GM12878 (cell line): ENCODE results near the gene CDH5.

ENCODE experiments used
- CHD2 ChIP-seq: IDR thresholded peaks from 2 replicates; pipeline ENCODE4 v1.6.1; 2011; ENCODE audit warnings: low read depth, low read length, improper control_type of control experiment, borderline replicate concordance
- ETV6 ChIP-seq, 2 experiments: fragments of 450-650 bp in 1 of 2; IDR thresholded peaks in 1 of 2; conservative IDR thresholded peaks in 1 of 2; 2 replicates each; pipeline ENCODE4 v1.6.1; 2014; ENCODE audit warnings: antibody characterized with exemption in 1 of 2, borderline replicate concordance in 1 of 2, low read depth in 1 of 2, mild to moderate bottlenecking in 1 of 2, moderate library complexity in 1 of 2
- HDAC2 ChIP-seq: fragments of 200-600 bp; sonication (generic); IDR thresholded peaks from 2 replicates; pipeline ENCODE4 v1.6.1; 2017
- NFYA ChIP-seq: IDR thresholded peaks from 2 replicates; pipeline ENCODE4 v1.6.1; 2011; ENCODE audit warnings: low read depth, mild to moderate bottlenecking, low read length, improper control_type of control experiment, borderline replicate concordance
- POLR2A ChIP-seq: IDR thresholded peaks from 2 replicates; pipeline ENCODE4 v1.6.1; 2011; ENCODE audit warnings: low read depth, mild to moderate bottlenecking, low read length
- RCOR1 ChIP-seq: conservative IDR thresholded peaks from 2 replicates; pipeline ENCODE4 v1.6.1; 2012; ENCODE audit warnings: low read depth, low read length, improper control_type of control experiment
- TF ChIP-seq, protein P1 (sequence below), 3 experiments: IDR thresholded peaks in 2 of 3; conservative IDR thresholded peaks in 1 of 3; 2 replicates each; pipeline ENCODE4 v1.5.1; 2011; ENCODE audit warnings: low read depth in 3 of 3, low read length in 3 of 3, mild to moderate bottlenecking in 3 of 3, control low read depth in 2 of 3, moderate library complexity in 2 of 3, inconsistent platforms in 1 of 3, mixed read lengths in 1 of 3; ENCODE audit not compliant: control insufficient read depth in 2 of 3, insufficient read depth in 1 of 3; ENCODE audit errors: extremely low read depth in 1 of 3

DNA sequence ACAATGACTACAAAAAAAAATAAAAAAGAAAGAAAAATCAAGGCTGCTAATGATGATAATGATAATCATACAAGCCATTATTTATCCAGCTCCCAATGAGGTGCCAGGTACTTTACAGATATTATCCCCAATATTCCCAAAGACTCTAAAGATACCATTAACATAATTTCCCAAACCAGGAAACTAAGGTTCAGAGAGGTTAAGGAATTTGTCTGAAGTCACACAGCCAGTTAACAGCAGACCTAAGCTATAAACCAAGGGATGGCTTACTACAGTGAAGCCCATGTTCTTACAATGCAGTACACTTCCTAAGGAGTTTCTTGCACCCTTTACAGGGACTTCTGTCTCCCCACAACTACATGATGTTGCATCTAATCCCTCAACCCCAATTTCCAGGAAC, 45.7 kb upstream of the CDH5 start:
- no peak for TF ChIP-seq POLR2A
- TF ChIP-seq HDAC2, result no peak
- TF ChIP-seq ETV6 (conservative IDR thresholded peaks at IDR 0.05 in 1 of 2, IDR thresholded peaks at IDR 0.05 in 1 of 2; ENCODE audit: borderline replicate concordance in 1 of 2, low read depth in 1 of 2), result no peak
- TF ChIP-seq RCOR1, result no peak
- no peak for TF ChIP-seq NFYA
- TF ChIP-seq CHD2, result no peak
- TF ChIP-seq, protein P1, sequence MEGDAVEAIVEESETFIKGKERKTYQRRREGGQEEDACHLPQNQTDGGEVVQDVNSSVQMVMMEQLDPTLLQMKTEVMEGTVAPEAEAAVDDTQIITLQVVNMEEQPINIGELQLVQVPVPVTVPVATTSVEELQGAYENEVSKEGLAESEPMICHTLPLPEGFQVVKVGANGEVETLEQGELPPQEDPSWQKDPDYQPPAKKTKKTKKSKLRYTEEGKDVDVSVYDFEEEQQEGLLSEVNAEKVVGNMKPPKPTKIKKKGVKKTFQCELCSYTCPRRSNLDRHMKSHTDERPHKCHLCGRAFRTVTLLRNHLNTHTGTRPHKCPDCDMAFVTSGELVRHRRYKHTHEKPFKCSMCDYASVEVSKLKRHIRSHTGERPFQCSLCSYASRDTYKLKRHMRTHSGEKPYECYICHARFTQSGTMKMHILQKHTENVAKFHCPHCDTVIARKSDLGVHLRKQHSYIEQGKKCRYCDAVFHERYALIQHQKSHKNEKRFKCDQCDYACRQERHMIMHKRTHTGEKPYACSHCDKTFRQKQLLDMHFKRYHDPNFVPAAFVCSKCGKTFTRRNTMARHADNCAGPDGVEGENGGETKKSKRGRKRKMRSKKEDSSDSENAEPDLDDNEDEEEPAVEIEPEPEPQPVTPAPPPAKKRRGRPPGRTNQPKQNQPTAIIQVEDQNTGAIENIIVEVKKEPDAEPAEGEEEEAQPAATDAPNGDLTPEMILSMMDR (IDR thresholded peaks at IDR 0.05 in 2 of 3, conservative IDR thresholded peaks at IDR 0.05 in 1 of 3; ENCODE audit: control insufficient read depth in 2 of 3, extremely low read depth in 1 of 3, insufficient read depth in 1 of 3, low read depth in 3 of 3, low read length in 3 of 3), result no peak
